ENCODE results near the gene CACNA2D2.

- no peak for TF ChIP-seq CTCF (IDR thresholded peaks at IDR 0.05)
- TF ChIP-seq ATF3 (CRISPR knock-in tag; conservative IDR thresholded peaks at IDR 0.05), result no peak
- no peak for TF ChIP-seq ATF6 (CRISPR knock-in tag; IDR thresholded peaks at IDR 0.05)
- TF ChIP-seq MYBL2 (CRISPR knock-in tag; IDR thresholded peaks at IDR 0.05), result no peak
These were observed 48.4 kb upstream of the CACNA2D2 start for GRCh38 chr3:50551681-50552435.
